Panc1 (cell line): ENCODE data around the gene MRPL21.

ENCODE experiments used
- CTCF ChIP-seq: fragments of 450-650 bp; IDR thresholded peaks from 2 replicates; pipeline ENCODE4 v1.5.1; 2017; ENCODE audit warnings: mild to moderate bottlenecking
- POLR2AphosphoS5 ChIP-seq: IDR thresholded peaks from 2 replicates; pipeline ENCODE4 v1.6.1; 2012; ENCODE audit warnings: mild to moderate bottlenecking, low read depth, low read length, moderate library complexity
- SIN3A ChIP-seq: IDR thresholded peaks from 2 replicates; pipeline ENCODE4 v1.6.1; 2012; ENCODE audit warnings: low read depth, mild to moderate bottlenecking, low read length, moderate library complexity, borderline replicate concordance; ENCODE audit not compliant: insufficient read depth
- TCF7L2 ChIP-seq: IDR thresholded peaks from 2 replicates; pipeline ENCODE4 v1.6.1; 2011; ENCODE audit warnings: mild to moderate bottlenecking, low read depth, low read length, inconsistent platforms

DNA sequence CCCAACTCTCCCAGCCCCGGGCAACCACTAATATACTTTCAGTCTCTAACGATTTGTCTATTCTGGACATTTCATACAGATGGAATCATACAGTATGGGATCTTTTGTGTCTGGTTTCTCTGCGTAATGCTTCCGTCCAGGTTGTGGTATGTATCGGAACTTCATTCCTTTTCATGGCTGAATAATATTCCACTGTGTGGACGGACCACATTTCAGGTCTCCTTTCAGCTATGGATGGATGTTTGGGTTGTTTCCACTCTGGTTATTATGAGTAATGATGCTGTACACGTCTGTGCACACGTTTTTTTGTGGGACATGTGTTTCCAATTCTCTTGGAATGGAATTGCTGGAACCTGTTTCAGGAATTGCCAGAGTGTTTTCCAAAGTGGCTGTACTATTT is 44.5 kb downstream of the MRPL21 start:
- TF ChIP-seq CTCF (no peak), SIN3A (no peak), TCF7L2 (no peak), POLR2AphosphoS5 (no peak)
